GF-D8 (cell line): ENCODE results near the gene POLR2J.
"Not testable (repeated sequence)": the region's sequence is repeated elsewhere in the genome, so short reads cannot be mapped to it uniquely, and the experiment has no call there.

Source experiments
- DNase-seq: peaks from one replicate; lab custom pipeline; 2025; lab: John Stamatoyannopoulos, UW

POLR2J gene

GRCh38 chr7:102478314-102479208, at the start of gene POLR2J:
POLR2J (minus strand) TSS chr7:102478922; CDS start chr7:102478860, 62 bp downstream.
- not testable (repeated sequence) for DNase-seq

GRCh38 chr7:102527822-102528793, 49.4 kb upstream of the POLR2J start:
- DNase-seq = not testable (repeated sequence)

GRCh38 chr7:102527182-102527581, 48.5 kb upstream of the POLR2J start:
- DNase-seq = not testable (repeated sequence)

- DNase-seq = not testable (repeated sequence)
These were observed 46.1 kb upstream of the POLR2J start for GRCh38 chr7:102524803-102525202.

DNA sequence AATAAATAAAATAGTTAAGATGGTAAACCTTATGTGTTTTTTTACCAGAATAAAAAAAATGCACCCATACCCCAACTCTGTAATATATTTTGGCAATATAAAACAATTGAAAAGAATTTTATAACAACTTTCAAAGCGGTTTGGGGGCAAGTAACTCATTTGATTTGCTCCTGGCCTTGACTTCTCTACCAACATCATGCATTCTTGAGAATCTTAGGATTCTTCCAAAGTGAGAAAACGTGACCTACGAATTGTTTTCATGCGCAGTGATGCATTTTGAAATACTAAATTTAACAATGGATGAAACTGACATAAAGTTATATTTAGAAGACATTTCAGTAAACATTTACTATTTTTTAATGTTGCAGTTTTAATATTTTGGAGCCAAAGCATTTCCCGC, 42.1 kb upstream of the POLR2J start:
- not testable (repeated sequence) for DNase-seq

GRCh38 chr7:102517550-102518147, 38.9 kb upstream of the POLR2J start, which contains the start of gene RASA4B:
RASA4B (minus strand) TSS chr7:102517777; CDS start chr7:102517710, 67 bp downstream.
- DNase-seq = not testable (repeated sequence)

DNA sequence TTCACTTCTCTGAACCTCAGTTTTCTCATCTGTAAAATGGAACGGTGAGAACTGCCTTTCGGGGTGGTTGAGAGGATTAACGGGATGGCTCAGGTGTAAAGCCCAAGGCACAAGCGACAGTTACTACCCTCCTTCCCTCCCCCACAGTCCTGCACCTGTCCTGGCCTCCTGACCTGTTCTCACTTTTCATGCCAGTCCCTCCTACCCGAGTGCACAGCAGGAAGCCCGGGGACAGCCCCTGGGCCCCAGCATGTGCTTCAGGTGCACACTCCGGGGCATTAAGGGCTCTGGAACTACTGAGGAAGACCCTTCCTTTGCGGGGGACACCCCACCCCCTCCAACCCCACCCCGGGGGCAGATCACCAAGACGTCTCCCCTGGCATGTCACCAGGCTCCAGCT, 38.2 kb upstream of the POLR2J start:
- DNase-seq = not testable (repeated sequence)

GRCh38 chr7:102515889-102516288, 37.2 kb upstream of the POLR2J start:
- DNase-seq = not testable (repeated sequence)

- not testable (repeated sequence) for DNase-seq
These were observed 36.4 kb upstream of the POLR2J start for GRCh38 chr7:102514881-102515721.

DNA sequence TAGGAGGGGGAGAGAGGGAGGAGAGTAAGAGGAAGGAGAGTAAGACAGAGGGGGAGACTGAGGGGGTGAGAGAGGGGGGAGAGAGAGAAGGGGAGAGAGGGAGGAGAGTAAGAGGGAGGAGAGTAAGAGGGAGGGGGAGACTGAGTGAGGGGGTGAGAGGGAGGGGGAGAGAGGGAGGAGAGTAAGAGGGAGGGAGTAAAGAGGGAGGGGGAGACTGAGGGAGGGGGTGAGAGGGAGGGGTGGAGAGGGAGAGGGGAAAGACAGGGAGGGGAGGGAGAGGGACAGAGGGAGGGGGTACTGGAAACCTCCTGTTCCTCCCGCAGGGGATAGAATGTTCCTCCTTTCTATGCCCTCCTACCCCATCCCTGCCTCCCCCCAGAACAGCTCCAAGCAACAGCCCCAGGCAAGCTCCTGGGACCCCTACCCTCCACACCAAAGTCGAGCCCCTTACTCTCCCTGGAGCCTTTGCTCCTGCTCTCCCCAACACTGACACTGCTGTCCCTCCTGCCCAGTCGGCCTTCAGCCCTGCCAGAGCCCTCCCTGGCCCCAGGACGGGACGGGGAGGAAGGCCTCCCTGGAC, 34.0 kb upstream of the POLR2J start:
- not testable (repeated sequence) for DNase-seq

DNA sequence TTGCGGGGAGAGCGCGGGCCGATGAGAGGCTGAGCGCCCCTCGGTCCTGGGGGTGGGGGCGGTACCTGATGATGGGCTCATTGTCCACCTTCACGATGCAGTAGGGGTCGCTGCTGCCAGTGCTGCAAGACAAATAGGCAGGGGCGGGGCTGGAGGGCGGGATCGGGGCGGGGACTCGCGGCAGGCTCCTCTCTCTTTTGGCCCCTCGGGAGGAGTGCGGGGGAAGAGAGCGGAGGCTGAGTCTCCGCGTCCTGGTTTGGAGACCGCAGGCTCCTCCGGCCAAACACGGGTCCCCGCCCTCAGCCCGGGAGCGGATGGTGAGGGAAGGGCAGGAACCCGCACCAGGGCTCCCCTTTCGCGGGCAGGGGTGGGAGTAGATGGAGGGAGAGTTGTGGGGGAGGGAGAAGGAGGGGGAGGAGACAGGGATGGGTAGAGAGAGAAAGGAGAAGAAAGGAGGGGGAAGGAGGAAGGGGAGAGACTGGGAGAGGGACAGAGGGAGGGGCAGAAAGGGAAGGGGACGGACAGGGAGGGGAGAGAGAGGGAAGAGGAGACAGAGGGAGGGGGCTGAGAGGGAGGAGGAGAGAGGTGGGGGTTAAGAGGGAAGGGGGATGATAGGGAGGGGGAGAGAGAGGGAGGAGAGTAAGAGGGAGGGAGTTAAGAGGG, 33.3 kb upstream of the POLR2J start:
- not testable (repeated sequence) for DNase-seq

GRCh38 chr7:102510575-102510974, 31.9 kb upstream of the POLR2J start:
- not testable (repeated sequence) for DNase-seq

GRCh38 chr7:102507410-102508088, 28.8 kb upstream of the POLR2J start:
- DNase-seq = not testable (repeated sequence)

DNA sequence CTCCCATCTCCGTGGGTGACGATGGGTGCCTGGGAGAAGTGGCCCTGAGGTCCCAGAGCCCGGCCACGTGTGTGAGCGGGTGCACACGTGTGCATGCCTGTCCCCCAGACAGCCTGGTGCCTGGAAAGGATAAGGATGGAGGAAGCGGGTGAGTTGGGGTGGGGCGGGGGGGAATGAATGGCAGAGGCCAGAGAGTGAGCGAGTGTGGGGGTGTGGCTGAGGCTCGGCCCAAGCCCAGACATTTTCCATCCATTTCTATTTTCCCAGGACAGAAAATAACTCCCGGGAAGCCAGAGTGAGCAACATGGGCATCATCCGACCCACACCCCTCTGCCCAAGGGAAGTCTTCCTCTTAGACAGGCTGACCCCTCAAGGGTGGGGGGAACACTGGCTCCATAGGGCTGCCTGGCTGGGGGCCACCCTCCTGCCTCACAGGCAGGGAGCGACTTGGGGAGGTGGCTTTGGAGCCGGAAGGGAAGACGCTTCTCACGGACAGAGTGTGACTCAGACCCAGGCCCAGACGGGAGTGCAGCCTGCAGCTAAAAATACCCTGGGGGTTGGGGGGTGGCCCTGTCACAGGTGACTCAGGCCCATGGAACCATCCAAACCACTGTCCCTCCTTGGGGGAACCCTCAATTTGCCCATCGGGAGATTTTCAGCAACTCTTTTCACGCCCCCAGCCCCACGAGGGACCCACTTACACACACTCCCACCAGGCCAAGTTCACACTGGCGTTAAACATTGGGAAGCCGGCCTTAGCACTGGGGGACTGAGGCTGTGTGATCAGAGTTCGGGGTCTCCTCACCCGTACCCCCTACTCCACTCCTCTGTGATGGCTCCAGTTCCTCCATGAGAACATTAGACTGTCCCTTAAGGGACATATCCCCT, 26.8 kb upstream of the POLR2J start:
- DNase-seq = not testable (repeated sequence)

DNA sequence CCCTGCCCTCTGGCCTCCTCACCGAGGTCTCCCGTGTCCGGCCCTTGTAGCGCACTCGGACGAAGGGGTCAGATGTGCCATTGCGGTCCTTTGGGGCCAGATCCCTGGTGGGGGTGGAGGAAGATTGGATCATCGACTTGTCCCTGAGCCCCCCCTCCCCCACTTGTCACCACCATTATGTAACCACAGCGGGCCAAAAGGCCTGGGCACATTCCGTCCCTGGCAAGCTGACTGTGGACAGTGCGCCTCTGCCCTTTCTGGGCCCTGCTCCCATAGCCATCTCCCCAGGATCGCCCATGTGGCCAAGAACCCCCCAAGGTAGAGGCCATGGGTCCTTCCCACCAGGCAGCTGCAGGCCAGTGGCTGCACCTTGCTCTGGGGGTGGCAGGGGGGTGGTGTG, 24.4 kb upstream of the POLR2J start:
- DNase-seq = not testable (repeated sequence)

- DNase-seq = not testable (repeated sequence)
These were observed 19.6 kb upstream of the POLR2J start for GRCh38 chr7:102498321-102498720.

DNA sequence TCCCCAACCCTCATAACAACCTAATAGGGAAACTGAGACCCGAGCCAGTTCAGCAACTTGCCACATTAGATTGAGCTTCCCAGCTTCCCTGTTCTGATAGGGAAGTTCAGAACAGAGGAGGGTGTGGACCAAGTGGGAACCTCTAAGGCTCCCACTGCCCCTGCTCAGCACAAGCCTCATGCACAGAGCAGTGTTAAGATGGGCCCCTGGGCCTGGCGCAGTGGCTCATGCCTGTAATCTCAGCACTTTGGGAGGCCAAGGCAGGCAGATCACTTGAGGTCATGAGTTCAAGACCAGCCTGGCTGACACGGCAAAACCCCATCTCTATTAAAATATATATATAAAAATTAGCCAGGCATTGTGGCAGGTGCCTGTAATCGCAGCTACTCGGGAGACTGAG, 18.6 kb upstream of the POLR2J start:
- not testable (repeated sequence) for DNase-seq

DNA sequence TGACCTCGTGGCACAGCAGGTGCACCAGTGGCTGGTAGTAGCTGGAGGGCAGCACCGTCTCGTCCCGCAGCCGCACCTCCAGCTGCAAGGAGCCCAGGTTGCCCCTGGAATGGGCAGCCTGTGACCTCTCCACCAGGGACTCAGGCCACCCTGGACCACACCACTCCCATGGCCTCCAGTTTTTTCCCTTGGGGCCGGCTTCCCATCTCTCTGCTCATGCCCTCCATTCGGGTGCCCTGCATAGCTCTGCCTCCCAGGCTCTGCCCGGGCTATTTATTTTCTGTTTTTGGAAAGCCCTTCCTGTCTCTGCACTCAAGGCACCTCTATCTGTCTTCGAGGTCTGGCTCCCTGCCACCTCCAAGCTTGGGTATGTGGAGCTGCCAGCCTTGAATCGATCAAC, 18.1 kb upstream of the POLR2J start:
- not testable (repeated sequence) for DNase-seq
